Left lung (tissue), 10 donors: ENCODE measurements around the gene XYLT2. TPM values are rescaled to one million over a fixed set of nuclear protein-coding genes. Genes with fewer than 3 reads are reported as not detected.

Source experiments
- ATAC-seq: fragments of 200-7000 bp; cut with Tn5 transposase; one replicate; pipeline ENCODE4 v1.9.1; 2020; ENCODE audit warnings: moderate library complexity
- DNase-seq, 4 donors: peaks; one replicate each; pipeline ENCODE4 v3.0.0-alpha.2; 2013 to 2020
- H3K27ac ChIP-seq, 2 donors: fragments of 200-600 bp; sonication (generic) in 1 of 2; one replicate each; pipeline versions ENCODE4 v1.5.0 to v1.8.0; 2020 to 2021
- H3K27me3 ChIP-seq, 2 donors: fragments of 200-600 bp; sonication (generic) in 1 of 2; one replicate each; pipeline versions ENCODE4 v1.5.0 to v1.8.0; 2020 to 2021
- H3K36me3 ChIP-seq, 2 donors: fragments of 200-600 bp; sonication (generic) in 1 of 2; one replicate each; pipeline versions ENCODE4 v1.5.0 to v1.8.0; 2020 to 2021
- H3K4me1 ChIP-seq, 2 donors: fragments of 200-600 bp; one replicate each; pipeline ENCODE4 v1.8.0; 2021
- H3K4me3 ChIP-seq, 2 donors: fragments of 200-600 bp; sonication (generic) in 1 of 2; one replicate each; pipeline versions ENCODE4 v1.5.0 to v1.8.0; 2020 to 2021; ENCODE audit warnings: mild to moderate bottlenecking in 1 of 2
- H3K9me3 ChIP-seq, 2 donors: fragments of 200-600 bp; sonication (generic) in 1 of 2; one replicate each; pipeline versions ENCODE4 v1.5.0 to v1.8.0; 2020 to 2021
- CTCF ChIP-seq, 2 donors: fragments of 200-600 bp; sonication (generic) in 1 of 2; IDR thresholded peaks; one replicate each; pipeline versions ENCODE4 v1.5.0 to v1.8.0; 2021; ENCODE audit warnings: antibody characterized with exemption in 2 of 2
- intact Hi-C, 2 donors: fragments of 100-400 bp; cut with DNase I; formaldehyde crosslinking; loops; one replicate each; pipeline versions ENCODE4 v1.11.2 to v1.14.2; 2022
- polyA plus RNA-seq, 6 donors: library from polyadenylated mRNA; unstranded; fragments of 120-200 nt; gene quantifications; one replicate each; pipeline ENCODE4 v1.2.1, GENCODE V29; 2013; ENCODE audit not compliant: insufficient read length in 6 of 6
- total RNA-seq, 2 donors: library from RNA; stranded (reverse); fragmentation: NEBNext Ultra II Directional; extraction: Animal tissue kit (Norgen Biotek cat#: 25700); gene quantifications; one replicate each; pipeline ENCODE4 v1.2.1, GENCODE V29; 2021
- donor health status: DM: no; HTN: yes; CAD: no.
- donor health status: DM: no; HTN: no; CAD: no.

Gene XYLT2
- total and polyA plus RNA-seq, 8 donors: 18.6 to 25.0 (median 21.4) TPM

GRCh38 chr17:50362661-50363060 is 16.7 kb downstream of the XYLT2 start:
- no peaks in the 10 kb centered on the region for H3K9me3 ChIP-seq
- no peak for TF ChIP-seq CTCF (IDR thresholded peaks at IDR 0.05)
- ATAC-seq (no peak), DNase-seq (peak in 1 of 4 donors; percentile 7)
- peaks cover 5 to 6% of the 10 kb centered on the region in 2 donors for H3K4me1 ChIP-seq
- no peak overlapping the region for H3K4me3 ChIP-seq
- H3K36me3 ChIP-seq: peaks cover 0 to 63% of the 10 kb centered on the region in 2 donors
- intact Hi-C loops: no loop called here
- no peaks in the 10 kb centered on the region for H3K27me3 ChIP-seq
- no peak overlapping the region for H3K27ac ChIP-seq

- Histone ChIP-seq H3K36me3 (peaks cover 0 to 63% of the 10 kb centered on the region in 2 donors), H3K27me3 (no peaks in the 10 kb centered on the region), H3K27ac (no peak overlapping the region), H3K4me1 (peaks cover 5 to 6% of the 10 kb centered on the region in 2 donors), H3K9me3 (no peaks in the 10 kb centered on the region), H3K4me3 (no peak overlapping the region)
- intact Hi-C loops: no loop called here
- DNase-seq (peak in 2 of 4 donors; percentile 11 to 41), ATAC-seq (no peak)
- TF ChIP-seq CTCF (IDR thresholded peaks at IDR 0.05): no peak
These were observed 17.5 kb downstream of the XYLT2 start for GRCh38 chr17:50363217-50364060.

- intact Hi-C loops: no loop called here
- Histone ChIP-seq H3K4me1 (peaks cover 5 to 6% of the 10 kb centered on the region in 2 donors), H3K27ac (no peak overlapping the region), H3K36me3 (peaks cover 0 to 63% of the 10 kb centered on the region in 2 donors), H3K9me3 (no peaks in the 10 kb centered on the region), H3K4me3 (no peak overlapping the region), H3K27me3 (no peaks in the 10 kb centered on the region)
- no peak for TF ChIP-seq CTCF (IDR thresholded peaks at IDR 0.05)
- ATAC-seq: no peak
- peak in 1 of 4 donors; percentile 24 for DNase-seq
These were observed 18.1 kb downstream of the XYLT2 start for GRCh38 chr17:50364061-50364458.

GRCh38 chr17:50364715-50365114 is 18.8 kb downstream of the XYLT2 start:
- Histone ChIP-seq H3K4me3 (no peak overlapping the region), H3K27ac (no peak overlapping the region), H3K4me1 (peaks cover 5 to 6% of the 10 kb centered on the region in 2 donors), H3K27me3 (no peaks in the 10 kb centered on the region), H3K9me3 (no peaks in the 10 kb centered on the region), H3K36me3 (peaks cover 0 to 63% of the 10 kb centered on the region in 2 donors)
- DNase-seq (peak in 1 of 4 donors; percentile 27), ATAC-seq (no peak)
- intact Hi-C loops: no loop called here
- no peak for TF ChIP-seq CTCF (IDR thresholded peaks at IDR 0.05)

- Histone ChIP-seq H3K36me3 (peaks cover 0 to 63% of the 10 kb centered on the region in 2 donors), H3K9me3 (no peaks in the 10 kb centered on the region), H3K27me3 (no peaks in the 10 kb centered on the region), H3K4me1 (peaks cover 5 to 6% of the 10 kb centered on the region in 2 donors), H3K4me3 (no peak overlapping the region), H3K27ac (no peak overlapping the region)
- intact Hi-C loops: no loop called here
- peak in 1 of 4 donors; percentile 2 for DNase-seq
- no peak for ATAC-seq
- no peak for TF ChIP-seq CTCF (IDR thresholded peaks at IDR 0.05)
These were observed 19.2 kb downstream of the XYLT2 start for GRCh38 chr17:50365165-50365564.
